Measurements from ENCODE around the gene CACNA2D3.

DNA sequence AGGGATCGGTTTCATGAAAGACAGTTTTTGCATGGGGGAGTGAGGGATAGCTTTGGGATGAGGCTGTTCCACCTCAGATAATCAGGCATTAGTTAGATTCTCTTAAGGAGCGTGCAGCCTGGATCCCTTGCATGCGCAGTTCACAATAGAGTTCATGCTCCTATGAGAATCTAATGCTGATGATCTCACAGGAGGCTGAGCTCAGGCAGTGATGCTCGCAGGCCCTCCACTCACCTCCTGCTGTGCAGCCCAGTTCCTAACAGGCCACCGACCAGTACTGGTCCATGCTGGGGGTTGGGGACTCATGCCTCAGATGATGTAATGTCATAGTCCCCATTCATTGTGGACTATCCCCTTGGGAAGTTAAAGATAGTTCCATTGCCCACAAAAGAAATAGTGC is 255.8 kb downstream of the CACNA2D3 start:
- TF ChIP-seq, protein P1, sequence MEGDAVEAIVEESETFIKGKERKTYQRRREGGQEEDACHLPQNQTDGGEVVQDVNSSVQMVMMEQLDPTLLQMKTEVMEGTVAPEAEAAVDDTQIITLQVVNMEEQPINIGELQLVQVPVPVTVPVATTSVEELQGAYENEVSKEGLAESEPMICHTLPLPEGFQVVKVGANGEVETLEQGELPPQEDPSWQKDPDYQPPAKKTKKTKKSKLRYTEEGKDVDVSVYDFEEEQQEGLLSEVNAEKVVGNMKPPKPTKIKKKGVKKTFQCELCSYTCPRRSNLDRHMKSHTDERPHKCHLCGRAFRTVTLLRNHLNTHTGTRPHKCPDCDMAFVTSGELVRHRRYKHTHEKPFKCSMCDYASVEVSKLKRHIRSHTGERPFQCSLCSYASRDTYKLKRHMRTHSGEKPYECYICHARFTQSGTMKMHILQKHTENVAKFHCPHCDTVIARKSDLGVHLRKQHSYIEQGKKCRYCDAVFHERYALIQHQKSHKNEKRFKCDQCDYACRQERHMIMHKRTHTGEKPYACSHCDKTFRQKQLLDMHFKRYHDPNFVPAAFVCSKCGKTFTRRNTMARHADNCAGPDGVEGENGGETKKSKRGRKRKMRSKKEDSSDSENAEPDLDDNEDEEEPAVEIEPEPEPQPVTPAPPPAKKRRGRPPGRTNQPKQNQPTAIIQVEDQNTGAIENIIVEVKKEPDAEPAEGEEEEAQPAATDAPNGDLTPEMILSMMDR (optimal IDR thresholded peaks at IDR 0.05 in 1 of 3, IDR thresholded peaks at IDR 0.05 in 1 of 3, conservative IDR thresholded peaks at IDR 0.05 in 1 of 3; ENCODE audit: extremely low read depth in 1 of 3, insufficient read depth in 2 of 3, low read length in 3 of 3), result no peak
- TF ChIP-seq EZH2 (IDR thresholded peaks at IDR 0.05; ENCODE audit: low read length), result no peak
